ENCODE measurements around the gene MAPKAPK5.

The MAPKAPK5 gene

DNA sequence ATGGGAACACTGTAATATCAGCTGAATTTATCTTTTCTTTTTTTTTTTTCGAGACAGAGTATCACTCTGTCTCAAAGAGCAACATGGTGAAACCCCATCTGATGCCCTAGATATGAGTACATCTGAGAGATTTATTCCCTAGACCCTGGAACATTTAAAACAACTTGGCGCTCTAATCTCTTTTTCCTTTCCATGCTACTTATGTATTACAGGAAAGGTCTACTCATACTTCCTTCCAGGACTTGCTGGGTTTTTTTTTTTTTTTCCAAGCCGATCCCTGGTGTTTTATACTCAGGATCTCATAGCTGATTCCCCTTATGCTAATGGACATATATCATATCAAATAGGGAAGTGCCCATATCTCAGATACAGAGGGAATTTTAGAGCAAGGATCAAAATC is 83.1 kb downstream of the MAPKAPK5 start:
- ChIA-PET CTCF (no interaction called here), POLR2A (no interaction called here)
- H3K4me3 ChIP-seq (ENCODE audit: low read depth, low read length) = no peak overlapping the region
- TF ChIP-seq, protein P1, sequence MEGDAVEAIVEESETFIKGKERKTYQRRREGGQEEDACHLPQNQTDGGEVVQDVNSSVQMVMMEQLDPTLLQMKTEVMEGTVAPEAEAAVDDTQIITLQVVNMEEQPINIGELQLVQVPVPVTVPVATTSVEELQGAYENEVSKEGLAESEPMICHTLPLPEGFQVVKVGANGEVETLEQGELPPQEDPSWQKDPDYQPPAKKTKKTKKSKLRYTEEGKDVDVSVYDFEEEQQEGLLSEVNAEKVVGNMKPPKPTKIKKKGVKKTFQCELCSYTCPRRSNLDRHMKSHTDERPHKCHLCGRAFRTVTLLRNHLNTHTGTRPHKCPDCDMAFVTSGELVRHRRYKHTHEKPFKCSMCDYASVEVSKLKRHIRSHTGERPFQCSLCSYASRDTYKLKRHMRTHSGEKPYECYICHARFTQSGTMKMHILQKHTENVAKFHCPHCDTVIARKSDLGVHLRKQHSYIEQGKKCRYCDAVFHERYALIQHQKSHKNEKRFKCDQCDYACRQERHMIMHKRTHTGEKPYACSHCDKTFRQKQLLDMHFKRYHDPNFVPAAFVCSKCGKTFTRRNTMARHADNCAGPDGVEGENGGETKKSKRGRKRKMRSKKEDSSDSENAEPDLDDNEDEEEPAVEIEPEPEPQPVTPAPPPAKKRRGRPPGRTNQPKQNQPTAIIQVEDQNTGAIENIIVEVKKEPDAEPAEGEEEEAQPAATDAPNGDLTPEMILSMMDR (IDR thresholded peaks at IDR 0.05; ENCODE audit: insufficient read depth, low read length, missing control alignments) = no peak
- DNase-seq (ENCODE audit: low read depth, low spot score) = no peak

DNA sequence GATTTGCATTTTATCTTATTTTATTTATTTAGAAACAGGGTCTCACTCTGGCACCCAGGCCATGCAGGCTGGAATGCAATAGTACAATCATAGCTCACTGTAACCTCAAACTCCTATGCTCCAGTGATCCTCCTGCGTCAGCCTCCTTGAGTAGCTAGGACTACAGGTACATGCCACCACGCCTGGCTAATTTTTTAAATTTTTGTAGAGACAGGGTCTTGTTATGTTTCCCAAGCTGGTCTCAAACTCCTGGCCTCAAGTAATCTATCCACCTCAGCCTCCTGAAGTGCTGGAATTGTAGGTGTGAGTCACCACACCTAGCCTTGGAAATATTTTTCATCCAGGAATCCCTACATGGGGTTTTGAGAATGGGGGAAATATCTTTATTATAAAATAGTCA is 84.6 kb downstream of the MAPKAPK5 start:
- CTCF ChIA-PET = interaction anchor here (0.8 to 1.8 kb wide), 2 partner anchors 12 to 17 kb away, joined by 5 read pairs; no protein-coding TSS in a partner anchor
- POLR2A ChIA-PET = no interaction called here
- no peak for DNase-seq (ENCODE audit: low read depth, low spot score)
- TF ChIP-seq, protein P1 (IDR thresholded peaks at IDR 0.05; ENCODE audit: insufficient read depth, low read length, missing control alignments) = no peak
- no peak overlapping the region for H3K4me3 ChIP-seq (ENCODE audit: low read depth, low read length)

DNA sequence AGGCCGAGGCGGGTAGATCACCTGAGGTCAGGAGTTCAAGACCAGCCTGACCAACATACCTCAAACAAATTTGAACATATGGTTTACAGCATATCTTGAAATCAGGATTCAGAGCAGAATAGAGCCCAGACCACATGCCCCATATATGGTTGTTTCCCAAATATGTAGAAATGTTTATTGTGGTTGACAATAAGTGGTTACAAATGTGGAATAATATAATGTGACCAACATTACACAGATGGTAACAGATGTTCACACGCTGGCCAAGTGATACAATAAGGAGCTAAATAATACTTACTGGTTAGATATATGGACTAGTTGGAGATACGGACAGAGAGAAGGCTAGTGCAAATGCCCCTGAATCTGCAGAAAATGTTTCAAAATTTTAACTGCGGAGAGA is 85.3 kb downstream of the MAPKAPK5 start:
- DNase-seq (ENCODE audit: low read depth, low spot score) = no peak
- TF ChIP-seq, protein P1 (IDR thresholded peaks at IDR 0.05; ENCODE audit: insufficient read depth, low read length, missing control alignments) = no peak
- POLR2A ChIA-PET = no interaction called here
- CTCF ChIA-PET = interaction anchor here (1.8 kb wide), 1 partner anchor 16 kb away, joined by 5 read pairs; no protein-coding TSS in a partner anchor
- no peak overlapping the region for H3K4me3 ChIP-seq (ENCODE audit: low read depth, low read length)

GRCh38 chr12:111932241-111932640 is 90.2 kb downstream of the MAPKAPK5 start:
- DNase-seq (ENCODE audit: low read depth, low spot score) = no peak
- TF ChIP-seq, protein P1 (IDR thresholded peaks at IDR 0.05; ENCODE audit: insufficient read depth, low read length, missing control alignments) = no peak
- H3K4me3 ChIP-seq (ENCODE audit: low read depth, low read length) = no peak overlapping the region
- CTCF ChIA-PET = interaction anchor here (0.7 to 0.9 kb wide), 2 partner anchors 11 to 12 kb away, joined by 3 read pairs; no protein-coding TSS in a partner anchor
- POLR2A ChIA-PET = no interaction called here

DNA sequence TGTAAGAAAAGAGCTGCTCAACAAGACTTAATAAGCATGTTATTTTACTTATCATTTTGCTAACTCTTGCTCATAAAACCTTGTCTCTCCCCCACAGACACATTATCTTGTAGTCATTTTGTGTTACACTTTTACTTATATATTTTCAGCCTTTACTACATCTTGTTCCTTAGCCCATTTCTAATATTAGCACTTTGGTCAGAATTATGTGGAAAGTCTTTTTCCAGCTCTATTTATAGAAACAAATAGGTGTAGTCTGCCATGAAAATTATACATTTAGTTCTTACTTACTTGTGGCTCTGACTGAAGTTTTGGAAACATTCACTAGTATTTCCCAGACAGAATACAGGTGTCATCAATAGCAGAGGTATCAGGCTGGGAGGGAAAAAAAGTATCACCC is 94.8 kb downstream of the MAPKAPK5 start:
- TF ChIP-seq, protein P1 (IDR thresholded peaks at IDR 0.05; ENCODE audit: insufficient read depth, low read length, missing control alignments) = no peak
- CTCF ChIA-PET = interaction anchor here (1.3 kb wide), 1 partner anchor 16 kb away, joined by 4 read pairs; no protein-coding TSS in a partner anchor
- DNase-seq (ENCODE audit: low read depth, low spot score) = no peak
- no peak overlapping the region for H3K4me3 ChIP-seq (ENCODE audit: low read depth, low read length)
- POLR2A ChIA-PET = interaction anchor here (0.6 kb wide), 1 partner anchor 15 kb away, joined by 4 read pairs; no protein-coding TSS in a partner anchor

GRCh38 chr12:111937429-111937828 is 95.4 kb downstream of the MAPKAPK5 start:
- POLR2A ChIA-PET = no interaction called here
- DNase-seq (ENCODE audit: low read depth, low spot score) = peak; percentile 31
- CTCF ChIA-PET = interaction anchor here (1.3 kb wide), 1 partner anchor 17 kb away, joined by 4 read pairs; no protein-coding TSS in a partner anchor
- TF ChIP-seq, protein P1 (IDR thresholded peaks at IDR 0.05; ENCODE audit: insufficient read depth, low read length, missing control alignments) = no peak
- no peak overlapping the region for H3K4me3 ChIP-seq (ENCODE audit: low read depth, low read length)
